Measurements from ENCODE around the gene TRIM14.

DNA sequence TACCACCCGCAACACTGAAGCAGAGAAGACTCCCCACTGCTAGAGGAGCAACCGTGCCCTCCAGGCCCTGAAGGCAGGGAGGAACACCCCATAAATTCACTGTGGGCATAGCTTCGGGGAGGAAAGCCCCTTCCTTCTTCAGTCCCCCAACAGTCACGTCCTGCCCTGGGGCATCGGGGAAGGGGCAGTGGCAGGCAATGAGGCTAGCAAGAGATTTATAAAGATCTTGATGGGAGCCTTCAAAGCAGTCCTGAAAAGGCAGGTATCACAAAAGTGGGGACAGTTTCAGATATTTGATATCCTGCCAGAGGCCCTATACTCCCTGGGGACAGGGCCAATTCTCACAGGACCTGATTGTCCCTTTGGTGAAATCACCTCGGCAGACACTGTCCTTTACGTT is 16.9 kb upstream of the TRIM14 start:
- no peak for TF ChIP-seq POLR2A (IDR thresholded peaks at IDR 0.05)
- TF ChIP-seq, protein P1, sequence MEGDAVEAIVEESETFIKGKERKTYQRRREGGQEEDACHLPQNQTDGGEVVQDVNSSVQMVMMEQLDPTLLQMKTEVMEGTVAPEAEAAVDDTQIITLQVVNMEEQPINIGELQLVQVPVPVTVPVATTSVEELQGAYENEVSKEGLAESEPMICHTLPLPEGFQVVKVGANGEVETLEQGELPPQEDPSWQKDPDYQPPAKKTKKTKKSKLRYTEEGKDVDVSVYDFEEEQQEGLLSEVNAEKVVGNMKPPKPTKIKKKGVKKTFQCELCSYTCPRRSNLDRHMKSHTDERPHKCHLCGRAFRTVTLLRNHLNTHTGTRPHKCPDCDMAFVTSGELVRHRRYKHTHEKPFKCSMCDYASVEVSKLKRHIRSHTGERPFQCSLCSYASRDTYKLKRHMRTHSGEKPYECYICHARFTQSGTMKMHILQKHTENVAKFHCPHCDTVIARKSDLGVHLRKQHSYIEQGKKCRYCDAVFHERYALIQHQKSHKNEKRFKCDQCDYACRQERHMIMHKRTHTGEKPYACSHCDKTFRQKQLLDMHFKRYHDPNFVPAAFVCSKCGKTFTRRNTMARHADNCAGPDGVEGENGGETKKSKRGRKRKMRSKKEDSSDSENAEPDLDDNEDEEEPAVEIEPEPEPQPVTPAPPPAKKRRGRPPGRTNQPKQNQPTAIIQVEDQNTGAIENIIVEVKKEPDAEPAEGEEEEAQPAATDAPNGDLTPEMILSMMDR (IDR thresholded peaks at IDR 0.05) = no peak

Data from vagina (tissue), 2 donors.